Upper lobe of left lung (tissue), 6 donors: ENCODE data around the gene ANAPC7. TPM values are rescaled to one million over a fixed set of nuclear protein-coding genes. Genes with fewer than 3 reads are reported as not detected.
"Not testable (repeated sequence)": the region's sequence is repeated elsewhere in the genome, so short reads cannot be mapped to it uniquely, and the experiment has no call there.

Experiments used
- ATAC-seq, 2 donors: fragments of 200-7000 bp; cut with Tn5 transposase; one replicate each; pipeline ENCODE4 v1.9.1; 2022; ENCODE audit warnings: mild to moderate bottlenecking in 2 of 2, moderate library complexity in 2 of 2; ENCODE audit not compliant: low FRiP score in 2 of 2
- DNase-seq, 2 donors: peaks; one replicate each; pipeline ENCODE4 v3.0.0-alpha.2; 2019 to 2020
- H3K27ac ChIP-seq, 4 donors: fragments of 200-600 bp; sonication (generic); one replicate each; pipeline ENCODE4 v1.5.1; 2016 to 2019
- H3K27me3 ChIP-seq, 4 donors: fragments of 200-600 bp; sonication (generic); one replicate each; pipeline ENCODE4 v1.5.1; 2017 to 2019
- H3K36me3 ChIP-seq, 4 donors: fragments of 200-600 bp; sonication (generic); one replicate each; pipeline ENCODE4 v1.5.1; 2016 to 2019
- H3K4me1 ChIP-seq, 4 donors: fragments of 200-600 bp; sonication (generic); one replicate each; pipeline ENCODE4 v1.5.1; 2018 to 2019
- H3K4me3 ChIP-seq, 4 donors: fragments of 200-600 bp; sonication (generic); one replicate each; pipeline ENCODE4 v1.5.1; 2017 to 2019; ENCODE audit warnings: mild to moderate bottlenecking in 2 of 4, moderate library complexity in 1 of 4
- H3K9me3 ChIP-seq, 4 donors: fragments of 200-600 bp; sonication (generic); one replicate each; pipeline ENCODE4 v1.5.1; 2018 to 2019
- EP300 ChIP-seq, 4 donors: sonication (generic); formaldehyde crosslinking; IDR thresholded peaks; one replicate each; pipeline ENCODE4 v1.5.1; 2017; ENCODE audit warnings: antibody characterized with exemption in 4 of 4, control low read depth in 2 of 4
- POLR2A ChIP-seq, 4 donors: fragments of 450-650 bp; IDR thresholded peaks; one replicate each; pipeline ENCODE4 v1.5.1; 2016 to 2017; ENCODE audit warnings: antibody characterized with exemption in 4 of 4, mild to moderate bottlenecking in 2 of 4
- POLR2AphosphoS5 ChIP-seq, 2 donors: sonication (generic); formaldehyde crosslinking; IDR thresholded peaks; one replicate each; pipeline ENCODE4 v1.5.1; 2017; ENCODE audit warnings: antibody characterized with exemption in 2 of 2
- WGBS, 2 donors: methylation state at CpG; one replicate each; pipeline ENCODE4 v1.1.5; 2017 to 2018; 5-methylcytosine and 5-hydroxymethylcytosine counted together
- total RNA-seq, 6 donors: library from RNA; depleted of rRNA in 4 of 6; stranded (reverse); fragments of >200 nt in 4 of 6; gene quantifications; one replicate each; pipeline versions ENCODE4 v1.1.0 to v1.2.1, GENCODE V29; 2016 to 2021
- TF ChIP-seq, protein P1 (sequence below), 6 experiments: fragments of 450-650 bp in 4 of 6; fragments of 200-600 bp in 2 of 6; sonication (generic) in 2 of 6; IDR thresholded peaks; one replicate each; pipeline ENCODE4 v1.5.1; 2016 to 2019; ENCODE audit warnings: antibody characterized with exemption in 6 of 6
- donor health status: DM: no; HTN: no; CAD: no; lungs with moderate emphysema.
- donor health status: DM: no; HTN: yes; CAD: no; lungs with severe emphysema.

The ANAPC7 gene
- total RNA-seq, 6 donors from 2014 or later: 33.5 to 90.1 (median 43.1) TPM

- TF ChIP-seq POLR2AphosphoS5 (IDR thresholded peaks at IDR 0.05): no peak
- no peak for TF ChIP-seq POLR2A (IDR thresholded peaks at IDR 0.05)
- TF ChIP-seq EP300 (IDR thresholded peaks at IDR 0.05): no peak
- TF ChIP-seq, protein P1, sequence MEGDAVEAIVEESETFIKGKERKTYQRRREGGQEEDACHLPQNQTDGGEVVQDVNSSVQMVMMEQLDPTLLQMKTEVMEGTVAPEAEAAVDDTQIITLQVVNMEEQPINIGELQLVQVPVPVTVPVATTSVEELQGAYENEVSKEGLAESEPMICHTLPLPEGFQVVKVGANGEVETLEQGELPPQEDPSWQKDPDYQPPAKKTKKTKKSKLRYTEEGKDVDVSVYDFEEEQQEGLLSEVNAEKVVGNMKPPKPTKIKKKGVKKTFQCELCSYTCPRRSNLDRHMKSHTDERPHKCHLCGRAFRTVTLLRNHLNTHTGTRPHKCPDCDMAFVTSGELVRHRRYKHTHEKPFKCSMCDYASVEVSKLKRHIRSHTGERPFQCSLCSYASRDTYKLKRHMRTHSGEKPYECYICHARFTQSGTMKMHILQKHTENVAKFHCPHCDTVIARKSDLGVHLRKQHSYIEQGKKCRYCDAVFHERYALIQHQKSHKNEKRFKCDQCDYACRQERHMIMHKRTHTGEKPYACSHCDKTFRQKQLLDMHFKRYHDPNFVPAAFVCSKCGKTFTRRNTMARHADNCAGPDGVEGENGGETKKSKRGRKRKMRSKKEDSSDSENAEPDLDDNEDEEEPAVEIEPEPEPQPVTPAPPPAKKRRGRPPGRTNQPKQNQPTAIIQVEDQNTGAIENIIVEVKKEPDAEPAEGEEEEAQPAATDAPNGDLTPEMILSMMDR (IDR thresholded peaks at IDR 0.05): no peak
- H3K27ac ChIP-seq: no peak overlapping the region
- 86 to 89% methylated on average over 4 of the region's 4 CpGs for WGBS, 2 donors
- H3K4me3 ChIP-seq: no peak overlapping the region
- H3K27me3 ChIP-seq: no peaks in the 10 kb centered on the region
- no peak for ATAC-seq
- H3K9me3 ChIP-seq: no peaks in the 10 kb centered on the region
- no peaks in the 10 kb centered on the region for H3K4me1 ChIP-seq
- no peaks in the 10 kb centered on the region for H3K36me3 ChIP-seq
- no peak for DNase-seq
Observed at GRCh38 chr12:110421701-110422100, 18.2 kb upstream of the ANAPC7 start.

- Histone ChIP-seq H3K36me3 (no peaks in the 10 kb centered on the region), H3K27me3 (no peaks in the 10 kb centered on the region), H3K4me3 (no peak overlapping the region), H3K9me3 (no peaks in the 10 kb centered on the region), H3K4me1 (no peaks in the 10 kb centered on the region), H3K27ac (no peak overlapping the region)
- no peak for ATAC-seq
- TF ChIP-seq, protein P1 (IDR thresholded peaks at IDR 0.05): no peak
- TF ChIP-seq POLR2A (IDR thresholded peaks at IDR 0.05) (no peak), EP300 (IDR thresholded peaks at IDR 0.05) (no peak), POLR2AphosphoS5 (IDR thresholded peaks at IDR 0.05) (no peak)
- DNase-seq: no peak
- WGBS, 2 donors: 58 to 85% methylated on average over 3 of the region's 3 CpGs
Observed at GRCh38 chr12:110421159-110421661, 17.7 kb upstream of the ANAPC7 start.

- H3K9me3 ChIP-seq, H3K36me3 ChIP-seq, H3K27me3 ChIP-seq, DNase-seq, ATAC-seq, H3K4me1 ChIP-seq, H3K27ac ChIP-seq, H3K4me3 ChIP-seq: not testable (repeated sequence)
- 100% methylated on average over 1 of the region's 1 CpG for WGBS, 2 donors
Observed at GRCh38 chr12:110420644-110421043, 17.1 kb upstream of the ANAPC7 start.

- not testable (repeated sequence) for H3K36me3 ChIP-seq, H3K4me3 ChIP-seq, DNase-seq, ATAC-seq, H3K27me3 ChIP-seq, H3K27ac ChIP-seq, H3K4me1 ChIP-seq, H3K9me3 ChIP-seq
- 62 to 72% methylated on average over 3 of the region's 3 CpGs for WGBS, 2 donors
Observed at GRCh38 chr12:110417113-110417512, 13.6 kb upstream of the ANAPC7 start.

DNA sequence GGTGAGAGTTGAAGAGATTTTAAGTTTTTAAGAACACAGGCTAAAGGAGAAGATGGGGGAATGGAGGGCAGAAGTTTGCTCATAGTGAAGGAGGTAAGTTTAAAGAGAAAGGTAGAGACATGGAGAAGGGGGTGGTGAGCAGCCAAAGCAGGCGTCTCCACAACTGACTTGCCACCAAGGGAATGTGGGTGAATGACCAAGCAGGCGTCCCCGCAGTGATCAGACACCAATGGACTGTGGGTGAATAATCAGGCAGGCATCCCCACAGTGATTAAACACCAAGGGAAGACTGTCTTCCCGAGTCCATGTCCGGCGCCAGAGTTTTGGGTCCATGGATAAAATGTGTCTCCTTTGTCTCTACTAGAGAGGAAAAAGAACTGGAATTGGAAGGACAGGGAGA lies 6.6 kb upstream of the ANAPC7 start:
- 92% methylated on average over 6 of the region's 6 CpGs for WGBS, 2 donors
- not testable (repeated sequence) for DNase-seq, H3K27me3 ChIP-seq, H3K36me3 ChIP-seq, ATAC-seq, H3K4me1 ChIP-seq, H3K4me3 ChIP-seq, H3K27ac ChIP-seq, H3K9me3 ChIP-seq

DNA sequence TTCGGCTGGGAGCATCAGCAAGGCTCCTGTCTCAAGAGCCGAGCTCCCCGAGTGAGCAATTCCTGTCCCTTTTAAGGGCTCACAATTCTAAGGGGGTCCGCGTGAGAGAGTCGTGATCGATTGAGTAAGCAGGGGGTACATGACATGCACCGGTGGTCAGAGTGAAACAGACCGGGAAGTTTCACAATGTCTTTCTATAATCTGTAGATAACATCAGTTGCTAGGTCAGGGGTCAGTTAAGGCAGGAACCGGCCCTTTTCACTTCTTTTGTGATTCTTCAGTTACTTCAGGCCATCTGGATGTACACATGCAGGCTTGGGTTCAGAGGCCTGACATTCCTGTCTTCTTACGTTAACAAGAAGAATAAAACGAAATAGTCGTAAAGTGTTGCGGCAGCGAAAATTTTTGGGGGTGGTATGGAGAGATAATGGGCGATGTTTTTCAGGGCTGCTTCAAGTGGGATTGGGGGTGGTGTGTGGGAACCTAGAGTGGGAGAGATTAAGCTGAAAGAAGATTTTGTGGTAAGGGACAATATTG lies 1.7 kb upstream of the ANAPC7 start:
- not testable (repeated sequence) for H3K4me3 ChIP-seq, H3K27me3 ChIP-seq, ATAC-seq, H3K27ac ChIP-seq, H3K9me3 ChIP-seq, DNase-seq
- H3K36me3 ChIP-seq: peaks cover 0 to 12% (median 2%) of the 10 kb centered on the region in 4 donors
- WGBS, 2 donors: 84 to 90% methylated on average over 9 to 16 of the region's 16 CpGs
- H3K4me1 ChIP-seq: peaks cover 8 to 16% (median 11%) of the 10 kb centered on the region in 4 donors

GRCh38 chr12:110403976-110404682 lies 621 bp upstream of the ANAPC7 start:
- peaks cover 0 to 15% (median 2%) of the 10 kb centered on the region in 4 donors for H3K36me3 ChIP-seq
- H3K4me1 ChIP-seq: peaks cover 8 to 16% (median 11%) of the 10 kb centered on the region in 4 donors
- peak; percentile 84 to 89 for ATAC-seq
- H3K27me3 ChIP-seq: no peaks in the 10 kb centered on the region
- DNase-seq: peak; percentile 77 to 93
- H3K27ac ChIP-seq: peak overlapping the region; percentile 84 to 94 (median 92)
- H3K4me3 ChIP-seq: peak overlapping the region; percentile 74 to 85 (median 80)
- WGBS, 2 donors: 22 to 27% methylated on average over 21 of the region's 21 CpGs
- H3K9me3 ChIP-seq: no peaks in the 10 kb centered on the region
- TF ChIP-seq, protein P1 (IDR thresholded peaks at IDR 0.05): no peak
- TF ChIP-seq POLR2AphosphoS5 (IDR thresholded peaks at IDR 0.05) (no peak), POLR2A (IDR thresholded peaks at IDR 0.05) (no peak), EP300 (IDR thresholded peaks at IDR 0.05) (no peak)
